Naive thymus-derived CD4-positive, alpha-beta T cell (primary cell): Measurements from ENCODE around the gene DHRS3. TPM values are rescaled to one million over a fixed set of nuclear protein-coding genes. Genes with fewer than 3 reads are reported as not detected.

Experiments
- ATAC-seq: fragments of 150-1000 bp; cut with Tn5 transposase; 2 replicates; pipeline ENCODE4 v1.10.0; 2021; ENCODE audit warnings: mild to moderate bottlenecking, moderate library complexity
- CTCF ChIA-PET: fragments of 350-600 bp; sonication (Branson Sonifier 250); formaldehyde crosslinking; loops from one replicate; lab custom pipeline; 2021; ENCODE audit warnings: antibody characterized with exemption; lab: Charles Lee
- POLR2A ChIA-PET: fragments of 350-600 bp; sonication (Branson Sonifier 250); formaldehyde crosslinking; loops from one replicate; lab custom pipeline; 2021; ENCODE audit warnings: antibody characterized with exemption, inconsistent platforms; lab: Charles Lee
- DNase-seq, 9 donors: peaks; one replicate each; pipeline versions ENCODE4 v3.0.0 to v3.0.0-alpha.2; 2020 to 2022; ENCODE audit warnings: mixed read lengths in 1 of 9
- H3K27ac ChIP-seq: one replicate; pipeline ENCODE4 v1.7.0; 2013; ENCODE audit warnings: mild to moderate bottlenecking, low read depth, low read length, moderate library complexity
- H3K27me3 ChIP-seq, 2 donors: one replicate each; pipeline ENCODE4 v1.7.0; 2013; ENCODE audit warnings: low read length in 2 of 2, mild to moderate bottlenecking in 2 of 2, moderate library complexity in 2 of 2; ENCODE audit not compliant: control insufficient read depth in 2 of 2, insufficient read depth in 2 of 2
- H3K36me3 ChIP-seq, 3 experiments: 1 replicate in 2 of 3; 2 replicates in 1 of 3; pipeline ENCODE4 v1.7.0; 2013; ENCODE audit warnings: low read length in 3 of 3, mild to moderate bottlenecking in 3 of 3, moderate library complexity in 1 of 3; ENCODE audit not compliant: insufficient read depth in 3 of 3, control insufficient read depth in 2 of 3
- H3K4me1 ChIP-seq, 2 donors: one replicate each; pipeline ENCODE4 v1.7.0; 2013; ENCODE audit warnings: low read length in 2 of 2, mild to moderate bottlenecking in 2 of 2, moderate library complexity in 1 of 2; ENCODE audit not compliant: control insufficient read depth in 2 of 2, insufficient read depth in 2 of 2
- H3K4me3 ChIP-seq: 2 replicates; pipeline ENCODE4 v1.7.0; 2013; ENCODE audit warnings: mild to moderate bottlenecking, low read length
- H3K9me3 ChIP-seq, 3 experiments: 1 replicate in 2 of 3; 2 replicates in 1 of 3; pipeline ENCODE4 v1.7.0; 2013; ENCODE audit warnings: low read length in 3 of 3; ENCODE audit not compliant: control insufficient read depth in 2 of 3
- H3K27ac Mint-ChIP-seq, 9 donors: one replicate each; pipeline ENCODE4 v1.8.0; 2020 to 2022; ENCODE audit warnings: mixed read lengths in 9 of 9, mild to moderate bottlenecking in 8 of 9, moderate library complexity in 5 of 9, inconsistent platforms in 2 of 9
- H3K27me3 Mint-ChIP-seq, 5 donors: one replicate each; pipeline ENCODE4 v1.8.0; 2021 to 2022; ENCODE audit warnings: mixed read lengths in 5 of 5, mild to moderate bottlenecking in 1 of 5
- H3K36me3 Mint-ChIP-seq, 5 donors: one replicate each; pipeline ENCODE4 v1.8.0; 2020 to 2022; ENCODE audit warnings: mixed read lengths in 5 of 5, mild to moderate bottlenecking in 3 of 5, inconsistent platforms in 1 of 5
- H3K4me1 Mint-ChIP-seq, 7 donors: one replicate each; pipeline ENCODE4 v1.8.0; 2020 to 2022; ENCODE audit warnings: mixed read lengths in 7 of 7, mild to moderate bottlenecking in 3 of 7, inconsistent platforms in 1 of 7
- H3K4me3 Mint-ChIP-seq, 10 donors: one replicate each; pipeline ENCODE4 v1.8.0; 2020 to 2022; ENCODE audit warnings: mild to moderate bottlenecking in 10 of 10, mixed read lengths in 10 of 10, moderate library complexity in 6 of 10, inconsistent platforms in 2 of 10
- H3K9me3 Mint-ChIP-seq, 11 donors: one replicate each; pipeline ENCODE4 v1.8.0; 2020 to 2022; ENCODE audit warnings: mixed read lengths in 11 of 11, mild to moderate bottlenecking in 4 of 11, inconsistent platforms in 1 of 11, moderate library complexity in 1 of 11
- intact Hi-C, 2 donors: fragments of 100-400 bp; cut with micrococcal nuclease; formaldehyde crosslinking; loops; one replicate each; pipeline ENCODE4 v1.15.1; 2023
- polyA plus RNA-seq, 2 donors: library from polyadenylated mRNA; unstranded; fragments of 300-500 nt; fragmentation: Illumina TruSeq; gene quantifications; one replicate each; pipeline ENCODE4 v1.2.3, GENCODE V29; 2021
- total RNA-seq, 6 experiments: library from RNA in 5 of 6; stranded (reverse) in 5 of 6; gene quantifications; 1 replicate in 5 of 6; 2 replicates in 1 of 6; pipeline ENCODE4 v1.2.3 and lab custom pipeline; 2021 to 2026

The DHRS3 gene
- total and polyA plus RNA-seq, 7 experiments from 2014 or later: 39.9 to 115 (median 68.9) TPM

GRCh38 chr1:12551584-12551983 lies 66.4 kb downstream of the DHRS3 start:
- ATAC-seq: no peak
- Histone ChIP-seq H3K27me3 (no peaks in the 10 kb centered on the region), H3K9me3 (no peaks in the 10 kb centered on the region), H3K36me3 (no peaks in the 10 kb centered on the region), H3K27ac (no peak overlapping the region), H3K4me3 (no peak overlapping the region), H3K4me1 (no peaks in the 10 kb centered on the region)
- POLR2A ChIA-PET: no interaction called here
- intact Hi-C loops: no loop called here
- H3K4me1 Mint-ChIP-seq: peaks cover 0 to 4% (median 0%) of the 10 kb centered on the region in 7 donors
- peaks cover 0 to 3% (median 0%) of the 10 kb centered on the region in 11 donors for H3K9me3 Mint-ChIP-seq
- H3K4me3 Mint-ChIP-seq: no peak overlapping the region
- DNase-seq: no peak
- no peaks in the 10 kb centered on the region for H3K27me3 Mint-ChIP-seq
- CTCF ChIA-PET: interaction anchor here (0.6 kb wide), 1 partner anchor 80 kb away, joined by 5 read pairs; no protein-coding TSS in a partner anchor
- no peak overlapping the region for H3K27ac Mint-ChIP-seq
- H3K36me3 Mint-ChIP-seq: no peaks in the 10 kb centered on the region

GRCh38 chr1:12549460-12550349 lies 68.3 kb downstream of the DHRS3 start:
- no peaks in the 10 kb centered on the region for H3K36me3 Mint-ChIP-seq
- Histone ChIP-seq H3K4me3 (no peak overlapping the region), H3K27ac (no peak overlapping the region), H3K9me3 (no peaks in the 10 kb centered on the region), H3K27me3 (no peaks in the 10 kb centered on the region), H3K36me3 (no peaks in the 10 kb centered on the region), H3K4me1 (no peaks in the 10 kb centered on the region)
- intact Hi-C loops: no loop called here
- H3K27me3 Mint-ChIP-seq: no peaks in the 10 kb centered on the region
- peaks cover 0 to 4% (median 0%) of the 10 kb centered on the region in 7 donors for H3K4me1 Mint-ChIP-seq
- POLR2A ChIA-PET: no interaction called here
- H3K9me3 Mint-ChIP-seq: peaks cover 0 to 3% (median 0%) of the 10 kb centered on the region in 11 donors
- CTCF ChIA-PET: interaction anchor here (0.6 kb wide), 2 partner anchors 62 to 104 kb away, joined by 3 to 4 read pairs; no protein-coding TSS in a partner anchor
- peak overlapping the region in 1 of 9 donors; percentile 51 for H3K27ac Mint-ChIP-seq
- ATAC-seq (no peak), DNase-seq (no peak)
- H3K4me3 Mint-ChIP-seq: no peak overlapping the region

GRCh38 chr1:12548973-12549459 lies 69.0 kb downstream of the DHRS3 start:
- H3K36me3 Mint-ChIP-seq: no peaks in the 10 kb centered on the region
- ChIA-PET CTCF (no interaction called here), POLR2A (no interaction called here)

GRCh38 chr1:12548279-12548972 lies 69.6 kb downstream of the DHRS3 start:
- Mint-ChIP-seq H3K27me3 (peaks cover 0 to 9% (median 0%) of the 10 kb centered on the region in 5 donors), H3K4me1 (peaks cover 0 to 4% (median 0%) of the 10 kb centered on the region in 7 donors), H3K36me3 (no peaks in the 10 kb centered on the region), H3K4me3 (no peak overlapping the region), H3K27ac (no peak overlapping the region), H3K9me3 (no peaks in the 10 kb centered on the region)
- Histone ChIP-seq H3K27ac (no peak overlapping the region), H3K4me3 (no peak overlapping the region), H3K36me3 (no peaks in the 10 kb centered on the region), H3K27me3 (no peaks in the 10 kb centered on the region), H3K4me1 (no peaks in the 10 kb centered on the region), H3K9me3 (no peaks in the 10 kb centered on the region)
- ChIA-PET POLR2A (no interaction called here), CTCF (no interaction called here)
- intact Hi-C loops: no loop called here
- no peak for DNase-seq
- ATAC-seq: no peak

More at GRCh38 chr1:12548973-12549459, 69.0 kb downstream of the DHRS3 start:
- Histone ChIP-seq H3K4me3 (no peak overlapping the region), H3K27ac (no peak overlapping the region), H3K4me1 (no peaks in the 10 kb centered on the region), H3K27me3 (no peaks in the 10 kb centered on the region), H3K36me3 (no peaks in the 10 kb centered on the region), H3K9me3 (no peaks in the 10 kb centered on the region)
- peaks cover 0 to 4% (median 0%) of the 10 kb centered on the region in 5 donors for H3K27me3 Mint-ChIP-seq
- ATAC-seq: no peak
- DNase-seq: no peak
- H3K9me3 Mint-ChIP-seq: peaks cover 0 to 2% (median 0%) of the 10 kb centered on the region in 11 donors
- H3K27ac Mint-ChIP-seq: no peak overlapping the region
- intact Hi-C loops: no loop called here
- no peak overlapping the region for H3K4me3 Mint-ChIP-seq
- peaks cover 0 to 4% (median 0%) of the 10 kb centered on the region in 7 donors for H3K4me1 Mint-ChIP-seq

GRCh38 chr1:12547586-12548225 lies 70.3 kb downstream of the DHRS3 start:
- CTCF ChIA-PET: no interaction called here
- no peak for ATAC-seq

GRCh38 chr1:12546771-12547585 lies 71.0 kb downstream of the DHRS3 start:
- no peaks in the 10 kb centered on the region for H3K9me3 ChIP-seq
- Mint-ChIP-seq H3K27ac (peak overlapping the region in 1 of 9 donors; percentile 36), H3K9me3 (no peaks in the 10 kb centered on the region), H3K27me3 (peaks cover 0 to 11% (median 0%) of the 10 kb centered on the region in 5 donors), H3K4me1 (peaks cover 0 to 4% (median 0%) of the 10 kb centered on the region in 7 donors), H3K36me3 (no peaks in the 10 kb centered on the region), H3K4me3 (no peak overlapping the region)
- no peaks in the 10 kb centered on the region for H3K36me3 ChIP-seq
- no peaks in the 10 kb centered on the region for H3K4me1 ChIP-seq
- DNase-seq (no peak), ATAC-seq (no peak)
- ChIA-PET CTCF (no interaction called here), POLR2A (no interaction called here)
- intact Hi-C loops: no loop called here
- no peak overlapping the region for H3K27ac ChIP-seq
- H3K4me3 ChIP-seq: no peak overlapping the region
- no peaks in the 10 kb centered on the region for H3K27me3 ChIP-seq

More at GRCh38 chr1:12547586-12548225, 70.3 kb downstream of the DHRS3 start:
- Histone ChIP-seq H3K36me3 (no peaks in the 10 kb centered on the region), H3K27ac (no peak overlapping the region), H3K4me3 (no peak overlapping the region), H3K27me3 (no peaks in the 10 kb centered on the region), H3K4me1 (no peaks in the 10 kb centered on the region), H3K9me3 (no peaks in the 10 kb centered on the region)
- Mint-ChIP-seq H3K27ac (peak overlapping the region in 1 of 9 donors; percentile 10), H3K4me3 (no peak overlapping the region), H3K36me3 (no peaks in the 10 kb centered on the region), H3K4me1 (peaks cover 0 to 4% (median 0%) of the 10 kb centered on the region in 7 donors), H3K27me3 (peaks cover 0 to 9% (median 0%) of the 10 kb centered on the region in 5 donors), H3K9me3 (no peaks in the 10 kb centered on the region)
- intact Hi-C loops: no loop called here
- no peak for DNase-seq
- POLR2A ChIA-PET: no interaction called here
